ENCODE results near the gene NUP93.

DNA sequence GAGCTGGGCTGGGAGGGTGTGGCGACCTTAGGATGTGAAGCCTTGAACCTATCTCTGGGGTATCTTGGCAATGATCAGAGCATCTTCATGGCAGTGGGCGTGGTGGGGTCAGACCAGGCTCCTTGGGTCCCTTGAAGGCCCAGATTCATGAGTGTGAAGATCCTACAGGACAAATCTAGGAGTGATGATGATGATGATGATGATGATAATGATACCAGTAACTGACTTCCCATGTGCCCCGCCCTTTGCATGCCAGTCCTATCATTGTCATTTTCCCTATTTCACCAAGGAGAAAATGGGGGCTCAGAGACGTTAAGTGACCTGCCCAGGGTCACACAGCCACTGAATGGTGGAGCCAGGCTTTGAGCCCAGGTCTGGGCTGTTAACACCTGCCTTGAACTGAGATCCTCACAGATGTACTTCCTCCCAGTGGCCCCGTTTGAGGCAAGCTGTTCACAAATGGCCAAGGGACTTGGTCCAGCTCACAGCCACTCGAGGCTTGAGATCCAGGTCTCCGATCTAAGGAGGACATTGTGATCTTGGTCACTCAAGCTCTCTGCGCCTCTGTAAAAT is 148.4 kb downstream of the NUP93 start:
- TF ChIP-seq CTCF (IDR thresholded peaks at IDR 0.05) (no peak), POLR2A (IDR thresholded peaks at IDR 0.05) (no peak), POLR2AphosphoS5 (IDR thresholded peaks at IDR 0.05) (no peak)
